IPS DF 4.7 (cell line): Measurements from ENCODE around the gene FADS1.

ENCODE experiments used
- DNase-seq: peaks from one replicate; pipeline ENCODE4 v3.0.0-alpha.2; 2013; ENCODE audit warnings: low spot score; ENCODE audit errors: extremely low read depth

Gene FADS1

DNA sequence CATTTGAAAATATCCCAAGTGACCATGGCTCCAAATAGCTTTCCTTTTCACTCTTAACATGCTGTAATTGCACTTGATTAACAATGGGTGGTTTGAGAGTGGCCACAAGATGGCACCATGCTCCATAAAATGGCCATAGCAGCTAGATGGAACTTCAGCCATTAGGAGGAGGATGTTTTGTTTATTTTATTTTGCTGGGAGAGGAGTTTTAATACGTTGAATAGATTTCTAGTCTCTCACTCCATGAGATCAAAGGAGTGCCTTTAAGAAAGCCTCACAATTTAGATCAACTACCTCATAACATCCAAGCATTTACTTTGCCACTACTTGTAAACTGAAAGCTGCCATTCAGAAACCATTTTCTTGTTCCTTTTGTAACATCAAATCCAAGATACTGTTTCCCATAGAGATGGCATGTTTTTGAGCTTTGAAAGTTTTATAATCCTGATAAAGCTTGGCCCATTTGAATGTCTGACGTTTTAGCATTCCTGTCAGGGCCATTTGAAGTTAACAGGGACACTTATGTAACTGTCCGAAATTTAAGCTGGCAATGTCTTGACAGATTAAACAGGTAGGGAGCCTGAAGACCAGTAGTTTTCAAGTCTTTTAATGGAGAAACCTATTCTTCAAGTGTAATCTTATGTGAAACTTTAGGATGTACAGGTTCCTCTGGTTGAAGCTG is 19.4 kb downstream of the FADS1 start:
- no peak for DNase-seq

DNA sequence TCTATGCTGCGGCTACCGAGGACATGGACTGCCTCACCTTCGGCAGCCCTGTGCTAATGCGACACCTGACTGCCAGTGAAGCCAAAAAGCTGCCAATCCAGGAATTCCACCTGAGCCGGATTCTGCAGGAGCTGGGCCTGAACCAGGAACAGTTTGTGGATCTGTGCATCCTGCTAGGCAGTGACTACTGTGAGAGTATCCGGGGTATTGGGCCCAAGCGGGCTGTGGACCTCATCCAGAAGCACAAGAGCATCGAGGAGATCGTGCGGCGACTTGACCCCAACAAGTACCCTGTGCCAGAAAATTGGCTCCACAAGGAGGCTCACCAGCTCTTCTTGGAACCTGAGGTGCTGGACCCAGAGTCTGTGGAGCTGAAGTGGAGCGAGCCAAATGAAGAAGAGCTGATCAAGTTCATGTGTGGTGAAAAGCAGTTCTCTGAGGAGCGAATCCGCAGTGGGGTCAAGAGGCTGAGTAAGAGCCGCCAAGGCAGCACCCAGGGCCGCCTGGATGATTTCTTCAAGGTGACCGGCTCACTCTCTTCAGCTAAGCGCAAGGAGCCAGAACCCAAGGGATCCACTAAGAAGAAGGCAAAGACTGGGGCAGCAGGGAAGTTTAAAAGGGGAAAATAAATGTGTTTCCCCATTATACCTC is 20.8 kb downstream of the FADS1 start:
- no peak for DNase-seq

DNA sequence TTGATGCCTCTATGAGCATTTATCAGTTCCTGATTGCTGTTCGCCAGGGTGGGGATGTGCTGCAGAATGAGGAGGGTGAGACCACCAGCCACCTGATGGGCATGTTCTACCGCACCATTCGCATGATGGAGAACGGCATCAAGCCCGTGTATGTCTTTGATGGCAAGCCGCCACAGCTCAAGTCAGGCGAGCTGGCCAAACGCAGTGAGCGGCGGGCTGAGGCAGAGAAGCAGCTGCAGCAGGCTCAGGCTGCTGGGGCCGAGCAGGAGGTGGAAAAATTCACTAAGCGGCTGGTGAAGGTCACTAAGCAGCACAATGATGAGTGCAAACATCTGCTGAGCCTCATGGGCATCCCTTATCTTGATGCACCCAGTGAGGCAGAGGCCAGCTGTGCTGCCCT is 21.3 kb downstream of the FADS1 start:
- DNase-seq: no peak

DNA sequence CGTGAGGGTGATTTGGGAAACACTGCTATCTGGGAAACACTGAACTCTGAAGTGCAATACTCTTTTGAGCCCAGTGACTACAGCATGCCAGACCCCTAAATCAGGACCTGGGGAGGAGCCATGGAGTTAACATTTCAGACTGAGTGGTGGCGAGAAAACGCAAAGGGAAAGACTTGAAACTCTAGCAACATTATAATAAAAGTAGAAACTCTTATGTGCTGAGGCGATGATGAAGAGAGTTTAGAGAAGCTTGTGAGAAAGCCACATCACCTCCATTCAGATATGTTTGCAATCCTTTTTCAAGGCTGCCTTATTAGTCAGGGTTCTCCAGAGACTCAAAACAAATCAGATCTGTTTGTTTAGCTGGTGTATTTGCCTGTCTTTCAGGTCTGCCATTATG is 22.2 kb downstream of the FADS1 start:
- no peak for DNase-seq

DNA sequence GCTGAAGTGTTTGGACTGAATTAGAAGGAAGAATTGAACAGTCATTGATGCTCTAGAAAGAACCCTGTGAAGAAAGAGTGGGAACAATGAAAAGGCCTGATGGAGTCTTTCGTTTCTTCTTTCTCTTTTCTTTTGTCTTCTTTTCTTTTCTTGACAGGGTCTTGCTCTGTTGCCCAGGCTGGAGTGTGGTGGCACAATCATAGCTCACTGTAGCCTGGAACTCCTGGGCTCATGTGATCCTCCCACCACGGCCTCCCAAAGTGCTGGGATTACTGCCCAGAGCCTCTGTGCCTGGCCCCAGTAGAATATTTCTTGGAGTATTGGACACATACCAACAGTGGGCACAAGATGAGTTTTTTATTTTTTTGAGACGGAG is 23.0 kb downstream of the FADS1 start:
- DNase-seq: no peak

DNA sequence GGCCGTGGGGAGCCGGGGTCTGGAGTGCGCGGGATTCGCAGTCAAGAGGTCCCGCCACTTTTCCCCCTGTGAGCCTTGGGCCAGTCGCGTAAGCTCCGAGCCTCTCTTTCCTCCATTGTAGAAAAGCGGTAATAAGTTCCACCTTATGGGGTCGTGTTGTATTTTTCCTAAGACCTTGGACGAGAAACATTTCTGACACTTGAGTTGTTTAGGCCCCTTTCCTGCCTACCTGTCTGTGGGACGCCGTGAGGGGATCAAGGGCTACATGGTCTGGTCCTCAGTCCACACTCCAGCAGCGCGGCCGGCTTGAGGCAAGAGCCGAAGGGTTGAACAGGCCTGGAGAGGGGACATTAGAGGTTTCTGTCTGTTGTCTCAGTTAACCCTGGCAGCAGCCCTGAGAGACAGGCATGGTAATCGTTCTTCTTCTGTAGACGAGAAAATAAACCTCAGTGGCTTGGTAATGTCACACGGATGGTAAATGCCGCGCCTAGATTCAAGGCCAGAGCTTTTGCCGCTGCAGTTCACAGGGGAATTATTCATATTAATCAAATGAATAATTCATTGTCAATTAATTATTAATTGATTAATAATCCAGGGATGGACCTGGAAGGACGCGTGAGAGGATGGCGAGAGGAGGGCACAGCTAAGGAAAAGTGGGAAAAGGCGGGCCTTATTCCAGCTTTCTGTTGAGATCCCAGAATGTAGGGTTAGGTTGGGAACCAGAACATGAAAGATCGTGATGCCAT is 23.5 kb downstream of the FADS1 start:
- DNase-seq: no peak

DNA sequence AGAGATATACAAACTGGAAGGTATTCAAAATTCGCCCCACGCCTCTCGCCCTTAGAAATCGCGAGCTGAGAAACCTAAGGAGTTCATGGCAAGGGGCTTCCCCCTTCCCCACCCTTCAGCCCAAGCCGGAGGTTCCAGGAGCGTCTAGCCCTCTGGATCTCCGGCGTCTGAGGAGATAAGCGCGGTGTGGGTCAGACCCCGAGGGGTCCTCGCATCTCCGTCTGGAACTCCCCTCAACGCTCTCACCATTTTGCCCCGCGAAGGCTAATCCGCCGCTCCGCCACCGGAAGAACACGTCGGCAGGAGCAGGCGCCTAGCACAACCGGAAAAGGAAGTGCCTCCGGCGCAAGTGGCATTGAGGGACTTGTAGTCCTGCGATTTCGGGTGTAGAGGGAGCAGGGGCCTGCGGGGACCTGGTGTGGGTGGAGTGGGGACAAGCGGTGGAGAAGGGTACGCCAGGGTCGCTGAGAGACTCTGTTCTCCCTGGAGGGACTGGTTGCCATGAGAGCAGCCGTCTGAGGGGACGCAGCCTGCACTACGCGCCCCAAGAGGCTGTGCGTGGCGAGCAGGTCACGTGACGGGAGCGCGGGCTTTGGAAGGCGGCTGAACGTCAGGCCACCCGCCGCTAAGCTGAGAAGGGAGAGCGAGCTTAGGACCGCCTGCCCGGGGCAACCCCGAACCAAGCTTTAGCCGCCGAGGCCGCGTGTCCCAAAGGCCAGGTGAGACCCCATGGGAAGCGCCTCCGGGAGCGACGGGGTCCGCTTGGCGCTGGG is 24.3 kb downstream of the FADS1 start, which contains the start of the genes FEN1 and TMEM258:
FEN1 (plus strand) TSS at position 602 of the 773 bp plus-strand sequence. CDS start 2,451 bp downstream, outside the sequence.
TMEM258 (minus strand) TSS at position 290 of the 773 bp plus-strand sequence; CDS start at position 249, 41 bp downstream.
- DNase-seq: no peak

DNA sequence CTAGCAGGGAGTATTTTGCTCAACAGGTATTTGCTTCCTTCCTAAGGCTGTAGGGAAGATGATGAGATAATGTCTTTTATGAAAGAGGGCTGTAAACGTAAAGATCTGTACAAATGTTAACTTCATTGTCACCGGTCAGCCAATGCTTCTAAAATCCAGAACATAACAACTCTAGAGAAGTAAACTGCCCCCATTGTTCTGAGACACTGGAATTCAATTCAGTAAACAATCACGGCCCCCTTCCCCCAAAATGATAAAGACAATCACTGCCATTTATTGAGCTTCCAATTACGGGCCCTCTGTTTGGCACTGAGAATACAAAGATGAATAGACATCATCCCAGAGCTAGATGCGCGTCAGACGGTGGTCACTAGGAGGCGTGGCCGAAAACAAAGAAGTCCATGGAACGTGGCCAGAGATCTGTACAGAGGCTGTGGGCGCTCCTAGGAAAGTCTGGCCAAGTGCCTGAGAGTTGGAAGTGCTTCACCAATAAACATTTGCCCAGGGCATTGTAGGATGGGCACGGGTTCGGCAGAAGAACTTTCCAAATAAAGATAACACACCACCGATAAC is 25.0 kb downstream of the FADS1 start:
- no peak for DNase-seq

DNA sequence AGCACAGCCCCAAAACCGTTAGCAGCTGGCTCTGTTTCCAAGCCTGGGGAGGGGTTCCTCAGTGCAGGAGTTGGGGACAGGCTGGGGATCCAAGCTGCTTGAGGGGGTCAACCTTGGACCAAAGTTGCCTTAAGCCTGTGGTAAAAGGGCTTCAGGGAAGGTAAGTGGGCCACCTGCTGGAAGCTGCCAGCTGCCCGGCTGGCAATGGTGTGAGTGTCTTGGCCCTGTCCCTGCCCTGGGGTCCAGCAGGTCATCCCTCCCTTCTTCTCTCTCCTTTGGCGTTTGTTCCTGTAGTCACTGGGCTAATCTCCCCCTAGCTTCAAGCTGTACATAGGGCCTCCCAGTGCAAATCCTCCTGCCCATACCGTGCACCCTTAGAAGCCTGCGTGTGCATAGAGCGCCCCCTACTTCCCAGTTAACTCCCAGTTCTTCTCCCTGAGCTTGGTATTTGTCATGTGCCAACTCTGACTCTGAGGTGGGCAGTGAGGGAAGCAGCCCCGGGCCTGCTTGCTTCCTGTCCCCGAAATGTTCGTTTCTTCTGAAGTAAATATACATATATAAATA is 28.8 kb downstream of the FADS1 start:
- no peak for DNase-seq

DNA sequence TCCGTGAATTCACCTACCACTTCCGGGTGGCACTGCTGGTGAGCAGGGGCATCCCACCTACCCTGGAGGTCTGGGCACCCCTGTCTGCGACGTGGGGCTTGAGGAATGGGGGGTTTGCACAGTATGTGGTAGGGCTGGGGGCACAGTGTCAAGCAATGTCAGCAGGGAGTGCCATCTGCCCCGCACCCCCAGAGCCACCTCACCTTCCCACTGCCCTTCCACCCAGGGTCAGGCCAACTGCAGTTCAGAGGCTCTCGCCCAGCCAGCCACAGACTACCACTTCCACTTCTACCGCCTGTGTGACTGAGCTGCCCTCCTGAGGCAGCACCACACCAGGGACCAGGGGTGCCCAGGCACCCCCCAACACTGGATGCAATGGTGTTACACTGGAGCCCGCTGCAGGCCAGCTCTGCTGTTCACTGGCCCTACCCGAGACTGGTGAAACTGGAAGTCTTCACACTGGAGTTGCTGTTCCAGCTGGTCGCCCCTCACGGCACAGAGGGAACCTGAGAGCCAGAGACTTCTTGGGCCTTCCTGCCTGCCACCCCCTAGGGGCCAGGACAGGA is 30.9 kb downstream of the FADS1 start:
- no peak for DNase-seq

DNA sequence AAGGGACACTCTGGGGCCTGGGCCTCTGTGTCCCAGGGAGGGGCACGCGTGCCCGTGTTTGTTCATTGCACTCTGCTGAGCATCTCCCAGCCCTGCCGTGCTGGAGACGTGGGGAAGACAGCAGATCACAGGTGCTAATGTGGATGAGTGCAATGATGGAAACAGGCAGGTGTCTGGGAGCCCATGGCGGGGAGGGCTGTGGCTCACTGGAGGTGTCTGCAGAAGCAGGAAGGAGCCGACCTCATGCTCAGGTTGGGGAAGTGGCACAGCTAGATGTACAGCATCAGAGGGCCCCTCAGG is 32.3 kb downstream of the FADS1 start:
- DNase-seq: no peak

DNA sequence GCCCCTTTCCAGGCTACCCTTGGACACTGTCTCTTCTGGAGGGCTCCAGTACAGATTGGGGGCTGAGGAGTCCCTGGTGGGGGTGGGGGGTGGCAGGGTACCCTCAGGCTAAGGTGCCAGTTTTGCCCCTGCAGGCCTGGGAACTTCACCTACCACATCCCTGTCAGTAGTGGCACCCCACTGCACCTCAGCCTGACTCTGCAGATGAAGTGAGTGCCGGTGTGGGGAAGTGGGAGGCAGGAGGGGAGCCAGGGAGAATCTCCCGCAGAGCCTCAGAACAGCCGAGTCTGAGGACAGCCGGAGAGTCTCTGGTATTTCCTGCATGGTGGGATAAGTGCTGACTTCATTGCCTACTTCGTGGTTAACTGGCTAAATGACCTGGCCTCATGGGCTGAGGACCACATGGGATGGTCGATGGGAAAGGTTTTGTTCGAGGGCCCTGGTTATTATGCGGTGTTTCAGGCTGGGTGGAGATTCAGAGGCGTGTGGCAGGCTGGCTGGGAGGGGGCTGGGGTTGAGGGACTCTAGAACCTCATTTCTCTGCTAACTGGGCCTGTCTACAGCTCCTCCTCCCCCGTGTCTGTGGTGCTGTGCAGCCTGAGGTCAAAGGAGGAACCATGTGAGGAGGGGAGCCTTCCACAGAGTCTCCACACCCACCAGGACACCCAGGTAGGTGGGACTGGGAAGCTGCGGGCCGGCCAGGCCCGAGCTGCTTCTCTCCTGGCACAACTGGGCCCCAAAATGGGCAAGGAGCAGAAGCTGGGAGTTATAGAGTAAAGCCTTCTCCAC is 32.9 kb downstream of the FADS1 start:
- no peak for DNase-seq

DNA sequence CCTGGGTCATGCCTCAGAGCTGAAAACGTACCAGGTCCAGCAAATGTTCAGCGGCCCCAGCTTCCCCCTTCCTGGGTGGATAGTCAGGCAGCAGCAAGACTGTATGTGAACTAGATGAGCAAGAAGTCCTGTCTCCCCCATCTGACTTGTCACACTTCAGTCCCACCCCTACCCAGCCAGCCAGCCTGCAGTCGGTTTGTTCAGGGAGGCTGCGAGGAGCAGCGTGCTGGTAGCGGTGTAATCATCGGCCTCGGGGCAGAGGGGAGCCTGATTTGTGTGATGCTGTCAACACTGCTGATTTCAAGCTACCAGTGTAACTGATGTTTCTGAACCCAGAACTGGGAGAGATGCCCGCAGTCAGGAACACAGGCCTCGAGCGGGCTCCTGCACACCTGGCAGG is 34.0 kb downstream of the FADS1 start:
- no peak for DNase-seq

DNA sequence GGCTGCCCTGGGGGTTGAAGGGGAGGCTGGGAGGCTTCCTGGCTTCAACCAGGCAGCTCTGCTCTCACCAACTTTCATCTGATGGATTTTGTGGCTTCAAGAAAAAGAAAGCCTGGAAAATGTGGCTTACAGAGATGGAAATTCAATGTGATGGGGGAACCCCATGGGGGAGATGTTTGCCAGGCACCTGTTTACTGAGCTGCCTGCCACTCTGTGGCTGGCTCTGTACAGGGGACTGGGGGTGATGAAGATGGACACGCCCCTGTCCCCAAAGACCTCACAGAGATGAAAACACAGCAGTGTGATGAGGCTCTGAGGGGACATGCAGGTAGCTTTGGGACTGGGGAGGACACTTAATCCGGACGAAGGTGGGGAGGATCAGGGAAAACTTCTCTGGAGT is 34.5 kb downstream of the FADS1 start:
- no peak for DNase-seq

DNA sequence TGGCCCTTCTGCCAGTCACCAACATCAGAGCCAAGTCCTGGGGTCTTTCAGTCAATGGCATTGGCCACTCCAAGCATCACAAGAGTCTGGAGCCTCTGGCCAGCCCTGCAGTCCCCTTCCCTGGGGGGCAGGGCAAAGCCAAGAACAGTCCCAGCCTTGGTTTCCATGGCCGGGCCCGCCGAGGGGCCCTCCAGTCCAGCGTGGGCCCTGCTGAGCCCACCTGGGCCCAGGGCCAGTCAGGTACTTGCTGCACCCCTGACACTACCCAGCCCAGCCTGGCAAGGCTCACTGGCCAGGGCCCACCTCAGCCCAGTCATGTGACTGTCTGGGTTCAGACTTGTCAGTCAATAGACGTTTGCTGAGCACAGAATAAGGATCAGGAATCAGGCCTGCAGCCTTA is 35.2 kb downstream of the FADS1 start:
- DNase-seq: no peak

DNA sequence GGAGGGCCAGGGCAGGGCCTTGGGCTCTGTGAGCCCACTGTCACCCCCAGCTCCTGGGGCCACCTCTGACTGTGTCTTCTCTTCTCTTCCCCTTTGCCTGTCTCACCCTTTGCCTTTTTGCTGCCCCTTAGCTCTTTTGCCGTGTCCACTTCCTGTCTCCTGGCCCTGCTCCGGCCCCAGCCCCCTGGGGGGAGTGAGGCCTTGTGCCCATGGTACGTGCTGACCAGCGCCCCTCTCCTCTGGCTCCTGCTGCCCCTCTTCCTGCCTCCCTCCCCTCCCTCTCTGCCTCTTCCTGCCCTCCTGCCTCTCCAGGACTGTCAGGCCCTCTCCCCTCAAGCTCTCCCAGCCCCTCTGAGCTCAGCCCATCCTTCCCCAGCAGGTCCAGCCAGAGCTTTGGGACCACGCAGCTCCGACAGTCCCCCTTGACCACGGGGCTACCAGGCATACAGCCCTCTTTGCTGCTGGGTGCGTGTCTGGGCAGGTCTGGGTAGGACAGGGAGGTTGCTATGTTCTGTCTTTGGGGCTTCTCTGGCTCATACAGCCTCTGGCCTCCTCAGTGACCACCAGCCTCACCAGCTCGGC is 36.1 kb downstream of the FADS1 start:
- no peak for DNase-seq

DNA sequence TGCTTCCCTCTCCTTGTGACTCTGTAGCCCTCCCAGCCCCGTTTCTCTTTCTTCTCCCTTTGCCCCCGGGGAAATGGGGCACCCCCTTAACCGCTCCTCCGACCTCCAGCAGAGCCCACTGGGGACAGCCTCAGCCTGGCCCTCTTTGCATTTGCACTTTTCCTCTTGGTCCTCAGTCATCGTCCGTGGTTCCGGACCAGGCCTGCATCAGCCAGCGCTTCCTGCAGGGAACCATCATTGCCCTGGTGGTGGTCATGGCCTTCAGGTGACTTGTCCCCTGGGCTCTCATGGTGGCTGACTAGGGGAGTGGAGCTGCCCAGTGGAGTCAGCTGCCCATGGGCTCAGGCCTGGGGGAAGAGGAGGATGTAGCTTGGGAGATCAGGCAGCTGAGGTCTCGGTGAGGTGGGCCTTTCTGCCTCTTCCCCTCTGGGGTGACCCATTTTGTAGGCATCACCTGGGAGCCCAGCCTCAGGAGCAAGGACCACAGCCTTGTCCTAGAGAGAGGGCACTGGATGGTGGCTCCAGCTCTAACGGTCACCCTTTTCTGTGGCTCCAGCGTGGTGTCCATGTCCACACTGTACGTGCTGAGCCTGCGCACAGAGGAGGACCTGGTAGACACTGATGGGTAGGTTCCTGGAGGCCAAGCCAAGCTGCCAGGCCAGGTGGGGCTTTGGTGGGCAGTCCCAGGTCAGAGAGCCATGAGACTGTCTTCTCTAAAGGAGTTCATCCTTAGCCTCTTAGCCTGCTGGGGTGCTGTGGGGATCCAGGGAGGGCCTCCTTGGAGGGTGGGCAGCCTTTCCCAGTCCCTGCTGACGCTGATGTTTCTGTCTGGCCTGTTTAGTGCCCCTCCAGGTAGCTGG is 36.9 kb downstream of the FADS1 start:
- DNase-seq: no peak

DNA sequence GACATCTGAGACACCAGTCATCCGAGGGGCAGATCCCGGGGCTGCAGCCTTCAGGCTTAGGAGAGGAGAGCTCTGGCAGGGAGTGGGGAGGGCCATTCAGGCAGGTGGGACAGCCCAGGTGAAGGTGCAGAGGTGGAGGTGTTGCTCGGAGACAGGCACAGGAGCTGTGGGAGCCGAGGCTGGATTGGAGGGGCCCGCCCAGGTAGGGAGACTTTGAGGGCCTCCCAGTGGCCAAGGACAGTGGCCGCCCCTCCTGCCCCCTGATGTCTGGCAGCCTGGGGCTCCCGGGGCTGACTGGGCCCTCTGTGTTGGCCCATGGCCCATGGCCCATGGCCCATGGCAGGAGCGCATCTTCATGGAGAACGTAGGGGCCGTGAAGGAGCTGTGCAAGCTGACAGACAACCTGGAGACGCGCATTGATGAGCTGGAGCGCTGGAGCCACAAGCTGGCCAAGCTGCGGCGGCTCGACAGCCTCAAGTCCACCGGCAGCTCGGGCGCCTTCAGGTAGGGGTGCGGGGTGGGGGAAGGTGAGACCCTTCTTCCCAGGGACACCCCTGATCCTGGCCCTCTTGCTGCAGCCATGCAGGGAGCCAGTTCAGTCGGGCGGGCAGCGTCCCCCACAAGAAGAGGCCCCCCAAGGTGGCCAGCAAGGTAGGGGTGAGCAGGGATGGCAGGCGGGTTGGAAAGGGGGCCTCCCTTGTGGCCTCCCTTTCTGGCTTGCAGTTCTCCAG is 37.7 kb downstream of the FADS1 start:
- no peak for DNase-seq
